Lower leg skin (tissue), 3 donors: Measurements from ENCODE around the gene GJB5.

Experiments
- CTCF ChIP-seq, 3 donors: fragments of 450-650 bp; IDR thresholded peaks; one replicate each; pipeline ENCODE4 v1.5.1; 2016; ENCODE audit warnings: antibody characterized with exemption in 3 of 3, mild to moderate bottlenecking in 3 of 3, moderate library complexity in 2 of 3
- POLR2A ChIP-seq, 2 donors: fragments of 450-650 bp; IDR thresholded peaks; one replicate each; pipeline ENCODE4 v1.6.1; 2016 to 2017; ENCODE audit warnings: antibody characterized with exemption in 2 of 2, mild to moderate bottlenecking in 1 of 2, moderate library complexity in 1 of 2

- TF ChIP-seq CTCF (IDR thresholded peaks at IDR 0.05) (no peak), POLR2A (IDR thresholded peaks at IDR 0.05) (no peak)
Observed at GRCh38 chr1:34713443-34713842, 41.4 kb upstream of the GJB5 start.
